IMR-90 (cell line): ENCODE data around the gene IL18RAP. TPM values are rescaled to one million over a fixed set of nuclear protein-coding genes. Genes with fewer than 3 reads are reported as not detected.

Source experiments
- ATAC-seq: fragments of 200-7000 bp; cut with Tn5 transposase; 2 replicates; pipeline ENCODE4 v1.9.1; 2020; ENCODE audit warnings: low read depth, mild to moderate bottlenecking, moderate library complexity
- BruUV-seq: library from RNA; stranded (reverse); fragments of 400-500 nt; replicated peaks from 2 replicates; lab custom pipeline; 2021; lab: Mats Ljungman, UMichigan
- CTCF ChIA-PET: fragments of 300-600 bp; formaldehyde crosslinking; extraction: SDS; loops from one replicate; lab custom pipeline; 2021; ENCODE audit warnings: antibody characterized with exemption; lab: Yijun Ruan, JAX
- POLR2A ChIA-PET: fragments of 300-600 bp; sonication (Branson Sonifier 250); formaldehyde crosslinking; loops from one replicate; lab custom pipeline; 2022; ENCODE audit warnings: antibody characterized with exemption; ENCODE audit not compliant: unreplicated experiment; lab: Charles Lee
- DNase-seq: peaks from one replicate; pipeline ENCODE4 v3.0.0; 2013
- H2AFZ ChIP-seq: replicated peaks from 2 replicates; pipeline ENCODE3; 2013; ENCODE audit warnings: low read length, mild to moderate bottlenecking; ENCODE audit not compliant: poor library complexity
- H2AK5ac ChIP-seq: 2 replicates; pipeline ENCODE4 v1.6.1; 2013; ENCODE audit warnings: low read depth, low read length, inconsistent platforms
- H2AK9ac ChIP-seq: replicated peaks from 2 replicates; pipeline ENCODE3; 2013; ENCODE audit warnings: mild to moderate bottlenecking, low read depth, low read length, moderate library complexity; ENCODE audit not compliant: poor library complexity
- H2BK120ac ChIP-seq: 2 replicates; pipeline ENCODE4 v1.6.1; 2013; ENCODE audit warnings: low read depth, low read length, inconsistent platforms
- H2BK15ac ChIP-seq: 3 replicates; pipeline ENCODE4 v1.6.1; 2013; ENCODE audit warnings: low read depth, low read length, inconsistent platforms
- H2BK20ac ChIP-seq: 2 replicates; pipeline ENCODE4 v1.6.1; 2013; ENCODE audit warnings: low read depth, mild to moderate bottlenecking, inconsistent platforms, low read length, moderate library complexity
- H2BK5ac ChIP-seq: 2 replicates; pipeline ENCODE4 v1.6.1; 2013; ENCODE audit warnings: mild to moderate bottlenecking, low read depth, low read length, inconsistent platforms; ENCODE audit not compliant: poor library complexity, severe bottlenecking
- H3K14ac ChIP-seq: replicated peaks from 2 replicates; pipeline ENCODE4 v1.6.1; 2013; ENCODE audit warnings: low read depth, low read length, inconsistent platforms
- H3K18ac ChIP-seq: 2 replicates; pipeline ENCODE4 v1.6.1; 2013; ENCODE audit warnings: low read depth, low read length, control low read depth
- H3K23ac ChIP-seq: 2 replicates; pipeline ENCODE4 v1.6.1; 2013; ENCODE audit warnings: low read depth, low read length, inconsistent platforms
- H3K27ac ChIP-seq: 2 replicates; pipeline ENCODE4 v1.5.1; 2013; ENCODE audit warnings: mild to moderate bottlenecking, control low read depth, low read length; ENCODE audit not compliant: insufficient read depth
- H3K27me3 ChIP-seq: 2 replicates; pipeline ENCODE4 v1.6.1; 2013; ENCODE audit warnings: low read length; ENCODE audit not compliant: control insufficient read depth, insufficient read depth
- H3K36me3 ChIP-seq: 2 replicates; pipeline ENCODE4 v1.6.1; 2013; ENCODE audit warnings: low read length, mixed read lengths; ENCODE audit not compliant: control insufficient read depth, insufficient read depth
- H3K4ac ChIP-seq: 2 replicates; pipeline ENCODE4 v1.6.1; 2013; ENCODE audit warnings: low read depth, low read length, inconsistent platforms
- H3K4me1 ChIP-seq: 2 replicates; pipeline ENCODE4 v1.6.1; 2013; ENCODE audit warnings: low read length, mixed read lengths; ENCODE audit not compliant: control insufficient read depth, insufficient read depth
- H3K4me2 ChIP-seq: 2 replicates; pipeline ENCODE4 v1.6.1; 2013; ENCODE audit warnings: low read depth, mild to moderate bottlenecking, control low read depth, low read length, moderate library complexity
- H3K4me3 ChIP-seq: 2 replicates; pipeline ENCODE4 v1.5.1; 2013; ENCODE audit warnings: low read depth, mild to moderate bottlenecking, control low read depth, low read length, moderate library complexity; ENCODE audit not compliant: insufficient read depth
- H3K56ac ChIP-seq: 2 replicates; pipeline ENCODE4 v1.6.1; 2013; ENCODE audit warnings: low read length, inconsistent platforms; ENCODE audit not compliant: insufficient read depth; ENCODE audit errors: extremely low read depth
- H3K79me1 ChIP-seq, 2 experiments: 2 replicates each; pipeline ENCODE4 v1.6.1; 2013; ENCODE audit warnings: low read length in 2 of 2, inconsistent platforms in 1 of 2, low read depth in 1 of 2
- H3K9ac ChIP-seq: 2 replicates; pipeline ENCODE4 v1.6.1; 2013; ENCODE audit warnings: low read depth, low read length, control low read depth
- H3K9me1 ChIP-seq: 2 replicates; pipeline ENCODE4 v1.6.1; 2013; ENCODE audit warnings: low read length, inconsistent platforms; ENCODE audit not compliant: insufficient read depth
- H3K9me3 ChIP-seq: 2 replicates; pipeline ENCODE4 v1.6.1; 2013; ENCODE audit warnings: low read length; ENCODE audit not compliant: control insufficient read depth, insufficient read depth
- H4K20me1 ChIP-seq: 2 replicates; pipeline ENCODE4 v1.6.1; 2013; ENCODE audit warnings: low read length, inconsistent platforms; ENCODE audit not compliant: insufficient read depth
- H4K5ac ChIP-seq: 2 replicates; pipeline ENCODE4 v1.6.1; 2013; ENCODE audit warnings: mild to moderate bottlenecking, low read depth, low read length, control low read depth
- H4K8ac ChIP-seq, 2 experiments: 2 replicates each; pipeline ENCODE4 v1.6.1; 2013; ENCODE audit warnings: low read depth in 2 of 2, low read length in 2 of 2, control low read depth in 1 of 2, inconsistent platforms in 1 of 2
- H4K91ac ChIP-seq: 2 replicates; pipeline ENCODE4 v1.6.1; 2013; ENCODE audit warnings: low read depth, low read length, inconsistent platforms; ENCODE audit not compliant: insufficient read depth
- BHLHE40 ChIP-seq: fragments of 150-350 bp; IDR thresholded peaks from 2 replicates; pipeline ENCODE4 v1.6.1; 2016; ENCODE audit warnings: mild to moderate bottlenecking, low read depth, low read length
- CEBPB ChIP-seq: IDR thresholded peaks from 2 replicates; pipeline ENCODE4 v1.6.1; 2012; ENCODE audit warnings: low read depth, low read length, improper control_type of control experiment
- CHD1 ChIP-seq: IDR thresholded peaks from 2 replicates; pipeline ENCODE4 v1.6.1; 2012; ENCODE audit warnings: low read depth, low read length, improper control_type of control experiment
- CTCF ChIP-seq: conservative IDR thresholded peaks from 2 replicates; pipeline ENCODE4 v1.5.1; 2012; ENCODE audit warnings: mild to moderate bottlenecking, low read depth, low read length, improper control_type of control experiment
- FOS ChIP-seq: fragments of 150-350 bp; IDR thresholded peaks from 2 replicates; pipeline ENCODE4 v1.6.1; 2016; ENCODE audit warnings: low read depth, low read length
- MAFK ChIP-seq: IDR thresholded peaks from 2 replicates; pipeline ENCODE4 v1.6.1; 2012; ENCODE audit warnings: low read depth, low read length, improper control_type of control experiment
- MAZ ChIP-seq: IDR thresholded peaks from 2 replicates; pipeline ENCODE4 v1.6.1; 2012; ENCODE audit warnings: low read depth, mild to moderate bottlenecking, low read length, improper control_type of control experiment, moderate library complexity, borderline replicate concordance
- MXI1 ChIP-seq: IDR thresholded peaks from 2 replicates; pipeline ENCODE4 v1.6.1; 2012; ENCODE audit warnings: low read depth, mild to moderate bottlenecking, low read length, moderate library complexity, borderline replicate concordance
- NFE2L2 ChIP-seq: fragments of 150-350 bp; IDR thresholded peaks from 2 replicates; pipeline ENCODE4 v1.6.1; 2016; ENCODE audit warnings: low read depth, mild to moderate bottlenecking, low read length
- POLR2A ChIP-seq: IDR thresholded peaks from 2 replicates; pipeline ENCODE4 v1.6.1; 2012; ENCODE audit warnings: mild to moderate bottlenecking, low read depth, low read length
- RAD21 ChIP-seq: IDR thresholded peaks from 2 replicates; pipeline ENCODE4 v1.6.1; 2012; ENCODE audit warnings: low read length, improper control_type of control experiment
- RCOR1 ChIP-seq: IDR thresholded peaks from 2 replicates; pipeline ENCODE4 v1.6.1; 2012; ENCODE audit warnings: mild to moderate bottlenecking, low read length, improper control_type of control experiment; ENCODE audit not compliant: insufficient replicate concordance
- RFX5 ChIP-seq: IDR thresholded peaks from 2 replicates; pipeline ENCODE4 v1.8.0; 2012; ENCODE audit warnings: low read depth, mild to moderate bottlenecking, low read length, moderate library complexity
- SMC3 ChIP-seq: fragments of 150-350 bp; IDR thresholded peaks from 2 replicates; pipeline ENCODE4 v1.6.1; 2016; ENCODE audit warnings: low read depth, mild to moderate bottlenecking, antibody characterized with exemption, low read length, moderate library complexity
- dilution Hi-C: fragments of 300-500 bp; cut with HindIII; formaldehyde crosslinking; loops from one replicate; pipeline ENCODE4 v1.14.3; 2018; ENCODE audit warnings: low sequenced_read_pairs; ENCODE audit not compliant: unreplicated experiment
- in situ Hi-C: fragments of 300-500 bp; cut with MboI; formaldehyde crosslinking; loops from 3 replicates; pipeline ENCODE4 v1.14.3; 2019; ENCODE audit warnings: low sequenced_read_pairs, inconsistent platforms, mixed read lengths
- intact Hi-C: fragments of 100-400 bp; cut with micrococcal nuclease; formaldehyde crosslinking; loops from 2 replicates; pipeline ENCODE4 v1.10.0; 2022
- polyA plus RNA-seq, 3 experiments: library from polyadenylated mRNA; depleted of rRNA; stranded (reverse); fragments of >200 nt; gene quantifications; 2 replicates each; pipeline ENCODE4 v1.2.3, GENCODE V29; 2012; ENCODE audit warnings: low replicate concordance in 1 of 3
- total RNA-seq: library from RNA; depleted of rRNA; stranded (reverse); fragments of >200 nt; gene quantifications from 2 replicates; pipeline ENCODE4 v1.2.3, GENCODE V29; 2012
- TF ChIP-seq, protein P1 (sequence below): fragments of 150-350 bp; IDR thresholded peaks from 2 replicates; pipeline ENCODE4 v1.6.1; 2016; ENCODE audit warnings: low read depth, mild to moderate bottlenecking, low read length, moderate library complexity, borderline replicate concordance
- TF ChIP-seq, protein P2 (sequence below): fragments of 150-350 bp; IDR thresholded peaks from 2 replicates; pipeline ENCODE4 v1.6.1; 2017; ENCODE audit warnings: mild to moderate bottlenecking, antibody characterized with exemption, low read length, low read depth

IL18RAP gene
- total and polyA plus RNA-seq, 2 of the 4 experiments (the other 2 are of a cell fraction): not detected

GRCh38 chr2:102474785-102475184 is 51.8 kb downstream of the IL18RAP start:
- Histone ChIP-seq H2BK5ac (no peak overlapping the region), H3K4ac (no peak overlapping the region), H2AK9ac (no peak overlapping the region), H2BK20ac (no peak overlapping the region), H3K79me1 (no peaks in the 10 kb centered on the region), H3K36me3 (no peaks in the 10 kb centered on the region), H3K4me1 (no peaks in the 10 kb centered on the region), H2BK15ac (no peak overlapping the region), H4K91ac (no peak overlapping the region), H2BK120ac (no peak overlapping the region), H4K5ac (no peak overlapping the region), H4K20me1 (no peaks in the 10 kb centered on the region), H3K4me2 (no peak overlapping the region), H2AK5ac (no peak overlapping the region), H3K9me1 (no peaks in the 10 kb centered on the region), H2AFZ (no peak overlapping the region), H3K9ac (no peak overlapping the region), H3K14ac (no peak overlapping the region), H3K56ac (no peak overlapping the region), H3K27me3 (peaks cover 14% of the 10 kb centered on the region), H3K27ac (no peak overlapping the region), H3K9me3 (no peaks in the 10 kb centered on the region; the same call in 1 of the 2 replicates), H3K23ac (no peak overlapping the region), H3K4me3 (no peak overlapping the region), H3K18ac (no peak overlapping the region), H4K8ac (no peak overlapping the region)
- DNase-seq (no peak), ATAC-seq (no peak)
- TF ChIP-seq BHLHE40 (no peak), FOS (no peak), POLR2A (no peak), RAD21 (no peak), CTCF (no peak), MAZ (no peak), SMC3 (no peak), CEBPB (no peak), MAFK (no peak), RFX5 (no peak), RCOR1 (no peak), MXI1 (no peak), CHD1 (no peak), NFE2L2 (no peak)
- TF ChIP-seq, protein P1, sequence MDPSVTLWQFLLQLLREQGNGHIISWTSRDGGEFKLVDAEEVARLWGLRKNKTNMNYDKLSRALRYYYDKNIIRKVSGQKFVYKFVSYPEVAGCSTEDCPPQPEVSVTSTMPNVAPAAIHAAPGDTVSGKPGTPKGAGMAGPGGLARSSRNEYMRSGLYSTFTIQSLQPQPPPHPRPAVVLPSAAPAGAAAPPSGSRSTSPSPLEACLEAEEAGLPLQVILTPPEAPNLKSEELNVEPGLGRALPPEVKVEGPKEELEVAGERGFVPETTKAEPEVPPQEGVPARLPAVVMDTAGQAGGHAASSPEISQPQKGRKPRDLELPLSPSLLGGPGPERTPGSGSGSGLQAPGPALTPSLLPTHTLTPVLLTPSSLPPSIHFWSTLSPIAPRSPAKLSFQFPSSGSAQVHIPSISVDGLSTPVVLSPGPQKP: no peak
- TF ChIP-seq, protein P2, sequence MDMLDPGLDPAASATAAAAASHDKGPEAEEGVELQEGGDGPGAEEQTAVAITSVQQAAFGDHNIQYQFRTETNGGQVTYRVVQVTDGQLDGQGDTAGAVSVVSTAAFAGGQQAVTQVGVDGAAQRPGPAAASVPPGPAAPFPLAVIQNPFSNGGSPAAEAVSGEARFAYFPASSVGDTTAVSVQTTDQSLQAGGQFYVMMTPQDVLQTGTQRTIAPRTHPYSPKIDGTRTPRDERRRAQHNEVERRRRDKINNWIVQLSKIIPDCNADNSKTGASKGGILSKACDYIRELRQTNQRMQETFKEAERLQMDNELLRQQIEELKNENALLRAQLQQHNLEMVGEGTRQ: no peak
- POLR2A ChIA-PET: no interaction called here
- CTCF ChIA-PET: no interaction called here
- dilution Hi-C loops (no loop called here), intact Hi-C loops (loop anchor here (5.0 kb wide), 1 partner anchor 333 kb away; no protein-coding TSS in a partner anchor), in situ Hi-C loops (loop anchor here (5.0 kb wide), 1 partner anchor 138 kb away; no protein-coding TSS in a partner anchor)
- BruUV-seq: no TSS peak
